HepG2 (cell line): ENCODE data around the gene COX4I1. TPM values are rescaled to one million over a fixed set of nuclear protein-coding genes. Genes with fewer than 3 reads are reported as not detected.

ENCODE experiments used
- GABPB1 ChIP-seq: IDR thresholded peaks from 2 replicates; pipeline ENCODE4 v1.6.1; 2016; ENCODE audit warnings: mild to moderate bottlenecking, missing genetic modification reagents, moderate library complexity, missing compliant biosample characterization
- HDAC2 ChIP-seq: sonication (generic); formaldehyde crosslinking; IDR thresholded peaks from 2 replicates; pipeline ENCODE4 v1.4.0; 2020; ENCODE audit warnings: missing genetic modification reagents
- ZMYM3 ChIP-seq: sonication (generic); formaldehyde crosslinking; IDR thresholded peaks from 2 replicates; pipeline ENCODE4 v1.5.1; 2020; ENCODE audit warnings: mild to moderate bottlenecking, missing genetic modification reagents
- ZNF841 ChIP-seq: sonication (generic); formaldehyde crosslinking; IDR thresholded peaks from 2 replicates; pipeline ENCODE4 v1.8.1; 2023; ENCODE audit warnings: missing genetic modification reagents, borderline replicate concordance
- polyA plus RNA-seq, 8 experiments: library from polyadenylated mRNA; depleted of rRNA in 3 of 8; stranded (reverse) in 7 of 8; unstranded in 1 of 8; fragments of >200 nt; fragmentation: Illumina TruSeq in 4 of 8; extraction: Trizol in 4 of 8; gene quantifications; 2 replicates each; pipeline versions ENCODE4 v1.2.1 to v1.2.3, GENCODE V29; 2011 to 2016; ENCODE audit warnings: low read depth in 4 of 8, missing spikeins in 1 of 8, mixed read lengths in 1 of 8; ENCODE audit not compliant: insufficient read depth in 1 of 8
- total RNA-seq, 5 experiments: library from RNA; depleted of rRNA; stranded (reverse); fragments of >200 nt; fragmentation: Illumina TruSeq; extraction: Trizol; gene quantifications; 2 replicates each; pipeline ENCODE4 v1.2.3, GENCODE V29; 2016; ENCODE audit warnings: low read depth in 1 of 5
- TF ChIP-seq, protein P1 (sequence below): sonication (generic); formaldehyde crosslinking; IDR thresholded peaks from 2 replicates; pipeline ENCODE4 v1.4.0; 2020; ENCODE audit warnings: missing genetic modification reagents, borderline replicate concordance
- TF ChIP-seq, protein P2 (sequence below), 2 experiments: sonication (generic) in 1 of 2; formaldehyde crosslinking in 1 of 2; IDR thresholded peaks; 2 replicates each; pipeline versions ENCODE4 v1.6.1 to v1.9.0; 2014 to 2022; ENCODE audit warnings: antibody characterized with exemption in 1 of 2, borderline replicate concordance in 1 of 2, inconsistent platforms in 1 of 2, low read depth in 1 of 2, missing genetic modification reagents in 1 of 2
- TF ChIP-seq, protein P3 (sequence below): sonication (generic); formaldehyde crosslinking; IDR thresholded peaks from 2 replicates; pipeline ENCODE4 v1.5.0; 2020; ENCODE audit warnings: mild to moderate bottlenecking, missing genetic modification reagents, borderline replicate concordance

COX4I1 gene
- total and polyA plus RNA-seq, 2 of the 13 experiments (the other 11 are each of a cell fraction or from before 2014, with no cell fraction given) = 658 to 902 TPM

DNA sequence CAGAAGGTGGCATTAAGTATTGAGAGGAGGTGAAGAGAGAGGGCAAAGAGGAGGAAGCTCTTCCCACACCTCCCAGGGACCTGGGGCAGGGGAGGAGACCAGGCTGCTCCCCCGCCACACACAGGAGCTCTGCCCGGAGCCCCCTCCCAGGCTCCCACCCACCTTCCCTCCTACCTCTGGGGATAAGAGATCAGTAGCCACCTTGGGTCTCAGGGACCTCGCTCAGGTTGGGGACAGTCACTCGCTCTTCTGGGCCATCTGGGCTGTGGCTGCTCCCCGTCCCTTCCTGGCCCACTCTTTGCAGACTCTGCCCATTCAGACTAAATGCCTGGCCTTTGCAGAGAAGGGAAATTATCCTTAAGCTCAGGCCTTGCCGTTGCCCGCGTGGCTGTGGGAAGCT, 33.7 kb upstream of the COX4I1 start (continued):
- TF ChIP-seq, protein P1, sequence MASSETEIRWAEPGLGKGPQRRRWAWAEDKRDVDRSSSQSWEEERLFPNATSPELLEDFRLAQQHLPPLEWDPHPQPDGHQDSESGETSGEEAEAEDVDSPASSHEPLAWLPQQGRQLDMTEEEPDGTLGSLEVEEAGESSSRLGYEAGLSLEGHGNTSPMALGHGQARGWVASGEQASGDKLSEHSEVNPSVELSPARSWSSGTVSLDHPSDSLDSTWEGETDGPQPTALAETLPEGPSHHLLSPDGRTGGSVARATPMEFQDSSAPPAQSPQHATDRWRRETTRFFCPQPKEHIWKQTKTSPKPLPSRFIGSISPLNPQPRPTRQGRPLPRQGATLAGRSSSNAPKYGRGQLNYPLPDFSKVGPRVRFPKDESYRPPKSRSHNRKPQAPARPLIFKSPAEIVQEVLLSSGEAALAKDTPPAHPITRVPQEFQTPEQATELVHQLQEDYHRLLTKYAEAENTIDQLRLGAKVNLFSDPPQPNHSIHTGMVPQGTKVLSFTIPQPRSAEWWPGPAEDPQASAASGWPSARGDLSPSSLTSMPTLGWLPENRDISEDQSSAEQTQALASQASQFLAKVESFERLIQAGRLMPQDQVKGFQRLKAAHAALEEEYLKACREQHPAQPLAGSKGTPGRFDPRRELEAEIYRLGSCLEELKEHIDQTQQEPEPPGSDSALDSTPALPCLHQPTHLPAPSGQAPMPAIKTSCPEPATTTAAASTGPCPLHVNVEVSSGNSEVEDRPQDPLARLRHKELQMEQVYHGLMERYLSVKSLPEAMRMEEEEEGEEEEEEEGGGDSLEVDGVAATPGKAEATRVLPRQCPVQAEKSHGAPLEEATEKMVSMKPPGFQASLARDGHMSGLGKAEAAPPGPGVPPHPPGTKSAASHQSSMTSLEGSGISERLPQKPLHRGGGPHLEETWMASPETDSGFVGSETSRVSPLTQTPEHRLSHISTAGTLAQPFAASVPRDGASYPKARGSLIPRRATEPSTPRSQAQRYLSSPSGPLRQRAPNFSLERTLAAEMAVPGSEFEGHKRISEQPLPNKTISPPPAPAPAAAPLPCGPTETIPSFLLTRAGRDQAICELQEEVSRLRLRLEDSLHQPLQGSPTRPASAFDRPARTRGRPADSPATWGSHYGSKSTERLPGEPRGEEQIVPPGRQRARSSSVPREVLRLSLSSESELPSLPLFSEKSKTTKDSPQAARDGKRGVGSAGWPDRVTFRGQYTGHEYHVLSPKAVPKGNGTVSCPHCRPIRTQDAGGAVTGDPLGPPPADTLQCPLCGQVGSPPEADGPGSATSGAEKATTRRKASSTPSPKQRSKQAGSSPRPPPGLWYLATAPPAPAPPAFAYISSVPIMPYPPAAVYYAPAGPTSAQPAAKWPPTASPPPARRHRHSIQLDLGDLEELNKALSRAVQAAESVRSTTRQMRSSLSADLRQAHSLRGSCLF = no peak
- TF ChIP-seq ZNF841 (CRISPR knock-in tag) = no peak
- no peak for TF ChIP-seq GABPB1
- TF ChIP-seq, protein P2, sequence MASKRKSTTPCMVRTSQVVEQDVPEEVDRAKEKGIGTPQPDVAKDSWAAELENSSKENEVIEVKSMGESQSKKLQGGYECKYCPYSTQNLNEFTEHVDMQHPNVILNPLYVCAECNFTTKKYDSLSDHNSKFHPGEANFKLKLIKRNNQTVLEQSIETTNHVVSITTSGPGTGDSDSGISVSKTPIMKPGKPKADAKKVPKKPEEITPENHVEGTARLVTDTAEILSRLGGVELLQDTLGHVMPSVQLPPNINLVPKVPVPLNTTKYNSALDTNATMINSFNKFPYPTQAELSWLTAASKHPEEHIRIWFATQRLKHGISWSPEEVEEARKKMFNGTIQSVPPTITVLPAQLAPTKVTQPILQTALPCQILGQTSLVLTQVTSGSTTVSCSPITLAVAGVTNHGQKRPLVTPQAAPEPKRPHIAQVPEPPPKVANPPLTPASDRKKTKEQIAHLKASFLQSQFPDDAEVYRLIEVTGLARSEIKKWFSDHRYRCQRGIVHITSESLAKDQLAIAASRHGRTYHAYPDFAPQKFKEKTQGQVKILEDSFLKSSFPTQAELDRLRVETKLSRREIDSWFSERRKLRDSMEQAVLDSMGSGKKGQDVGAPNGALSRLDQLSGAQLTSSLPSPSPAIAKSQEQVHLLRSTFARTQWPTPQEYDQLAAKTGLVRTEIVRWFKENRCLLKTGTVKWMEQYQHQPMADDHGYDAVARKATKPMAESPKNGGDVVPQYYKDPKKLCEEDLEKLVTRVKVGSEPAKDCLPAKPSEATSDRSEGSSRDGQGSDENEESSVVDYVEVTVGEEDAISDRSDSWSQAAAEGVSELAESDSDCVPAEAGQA (IDR thresholded peaks at IDR 0.05; ENCODE audit: low read depth) = no peak
- TF ChIP-seq, protein P2 (CRISPR knock-in tag; IDR thresholded peaks at IDR 0.05; ENCODE audit: borderline replicate concordance) = no peak
- no peak for TF ChIP-seq ZMYM3 (CRISPR knock-in tag)
- no peak for TF ChIP-seq HDAC2 (CRISPR knock-in tag)
- TF ChIP-seq, protein P3, sequence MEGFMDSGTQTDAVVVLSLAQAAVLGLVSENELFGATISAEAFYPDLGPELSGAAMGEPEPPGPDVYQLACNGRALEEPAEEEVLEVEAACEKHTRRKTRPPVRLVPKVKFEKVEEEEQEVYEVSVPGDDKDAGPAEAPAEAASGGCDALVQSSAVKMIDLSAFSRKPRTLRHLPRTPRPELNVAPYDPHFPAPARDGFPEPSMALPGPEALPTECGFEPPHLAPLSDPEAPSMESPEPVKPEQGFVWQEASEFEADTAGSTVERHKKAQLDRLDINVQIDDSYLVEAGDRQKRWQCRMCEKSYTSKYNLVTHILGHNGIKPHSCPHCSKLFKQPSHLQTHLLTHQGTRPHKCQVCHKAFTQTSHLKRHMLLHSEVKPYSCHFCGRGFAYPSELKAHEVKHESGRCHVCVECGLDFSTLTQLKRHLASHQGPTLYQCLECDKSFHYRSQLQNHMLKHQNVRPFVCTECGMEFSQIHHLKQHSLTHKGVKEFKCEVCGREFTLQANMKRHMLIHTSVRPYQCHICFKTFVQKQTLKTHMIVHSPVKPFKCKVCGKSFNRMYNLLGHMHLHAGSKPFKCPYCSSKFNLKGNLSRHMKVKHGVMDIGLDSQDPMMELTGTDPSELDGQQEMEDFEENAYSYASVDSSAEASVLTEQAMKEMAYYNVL (CRISPR knock-in tag) = no peak
